Measurements from ENCODE around the gene SDR39U1.

The SDR39U1 gene

DNA sequence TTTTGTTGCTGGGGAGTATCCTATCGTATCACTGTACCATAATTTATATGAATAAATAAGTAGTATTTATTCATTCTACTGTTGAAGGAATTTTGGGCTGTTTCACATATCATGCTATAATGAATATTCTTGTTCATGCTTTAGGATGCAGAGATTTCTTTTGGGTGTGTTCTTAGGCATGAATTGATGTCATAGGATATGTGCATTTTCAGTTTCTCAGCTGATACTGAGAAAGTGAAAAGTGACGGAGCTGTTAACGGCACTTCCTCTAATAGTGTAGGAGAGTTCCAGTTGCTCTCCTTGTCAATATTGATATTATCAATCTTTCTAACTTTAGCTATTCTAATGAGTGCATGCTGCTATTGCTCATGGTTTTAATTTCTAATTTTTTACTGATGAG is 23.2 kb upstream of the SDR39U1 start:
- TF ChIP-seq, protein P1, sequence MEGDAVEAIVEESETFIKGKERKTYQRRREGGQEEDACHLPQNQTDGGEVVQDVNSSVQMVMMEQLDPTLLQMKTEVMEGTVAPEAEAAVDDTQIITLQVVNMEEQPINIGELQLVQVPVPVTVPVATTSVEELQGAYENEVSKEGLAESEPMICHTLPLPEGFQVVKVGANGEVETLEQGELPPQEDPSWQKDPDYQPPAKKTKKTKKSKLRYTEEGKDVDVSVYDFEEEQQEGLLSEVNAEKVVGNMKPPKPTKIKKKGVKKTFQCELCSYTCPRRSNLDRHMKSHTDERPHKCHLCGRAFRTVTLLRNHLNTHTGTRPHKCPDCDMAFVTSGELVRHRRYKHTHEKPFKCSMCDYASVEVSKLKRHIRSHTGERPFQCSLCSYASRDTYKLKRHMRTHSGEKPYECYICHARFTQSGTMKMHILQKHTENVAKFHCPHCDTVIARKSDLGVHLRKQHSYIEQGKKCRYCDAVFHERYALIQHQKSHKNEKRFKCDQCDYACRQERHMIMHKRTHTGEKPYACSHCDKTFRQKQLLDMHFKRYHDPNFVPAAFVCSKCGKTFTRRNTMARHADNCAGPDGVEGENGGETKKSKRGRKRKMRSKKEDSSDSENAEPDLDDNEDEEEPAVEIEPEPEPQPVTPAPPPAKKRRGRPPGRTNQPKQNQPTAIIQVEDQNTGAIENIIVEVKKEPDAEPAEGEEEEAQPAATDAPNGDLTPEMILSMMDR (IDR thresholded peaks at IDR 0.05; ENCODE audit: low read depth, low read length), result no peak
- H3K4me3 ChIP-seq (ENCODE audit: low read depth, low read length), result no peak overlapping the region

DNA sequence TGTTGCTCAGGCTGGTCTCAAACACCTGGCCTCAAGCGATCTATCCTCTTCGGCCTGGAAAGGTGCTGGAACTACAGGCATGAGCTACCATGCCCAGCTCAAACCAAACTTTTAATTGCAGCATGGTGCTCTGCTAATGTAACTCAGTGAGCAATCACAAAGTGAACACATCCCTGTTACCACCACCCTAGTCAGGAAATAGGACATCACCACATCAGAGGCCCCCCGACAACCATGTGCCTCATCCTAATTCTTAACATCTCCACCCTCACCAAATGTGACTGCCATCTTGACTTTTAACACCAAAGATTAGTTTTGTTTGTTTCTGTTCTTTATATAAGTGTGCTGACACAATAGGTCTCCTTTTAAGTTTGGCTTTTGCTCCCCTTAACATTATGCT is 22.8 kb upstream of the SDR39U1 start:
- no peak overlapping the region for H3K4me3 ChIP-seq (ENCODE audit: low read depth, low read length)
- TF ChIP-seq, protein P1 (IDR thresholded peaks at IDR 0.05; ENCODE audit: low read depth, low read length), result no peak

DNA sequence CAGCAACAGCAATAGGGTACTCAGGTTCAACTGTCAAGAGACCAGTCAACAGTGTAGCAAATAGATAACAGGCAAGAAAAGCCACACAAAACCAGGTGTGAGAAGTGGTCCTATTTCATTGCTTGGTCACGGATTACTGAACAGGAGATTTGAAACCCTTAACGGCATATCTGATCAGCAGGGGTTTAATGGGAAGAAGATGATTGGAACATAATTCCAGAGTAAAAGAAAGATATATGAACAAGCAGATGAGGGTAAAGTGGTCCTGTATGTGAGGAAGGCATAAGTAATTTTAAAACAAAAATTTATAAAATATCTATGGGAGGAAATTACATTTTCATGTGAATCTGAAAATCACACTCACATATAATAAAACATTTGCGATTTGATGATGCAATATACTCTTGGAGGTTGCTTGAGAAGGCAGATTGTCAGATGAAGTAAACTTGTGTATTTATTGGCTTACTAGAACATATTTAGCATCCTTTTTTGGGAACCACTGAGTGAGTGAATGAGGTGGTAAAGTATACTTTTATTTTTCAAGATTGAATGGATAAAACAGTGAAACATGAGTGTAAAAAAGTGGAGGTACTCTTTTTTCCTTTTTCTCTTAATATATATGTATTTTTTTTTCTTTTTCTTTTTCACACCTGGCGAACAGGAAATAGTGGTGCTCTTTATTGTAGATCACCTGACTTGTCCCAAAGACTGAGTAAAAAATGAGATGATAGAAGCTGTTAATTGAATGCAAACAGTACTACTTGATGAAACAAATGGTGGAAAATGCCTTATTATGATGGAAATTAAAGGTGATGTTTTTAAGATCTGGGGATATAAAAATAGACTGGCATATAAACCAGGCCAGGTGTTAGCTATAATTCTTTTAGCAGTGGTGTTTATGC is 21.6 kb upstream of the SDR39U1 start:
- H3K4me3 ChIP-seq (ENCODE audit: low read depth, low read length), result no peak overlapping the region
- TF ChIP-seq, protein P1 (IDR thresholded peaks at IDR 0.05; ENCODE audit: low read depth, low read length), result no peak

DNA sequence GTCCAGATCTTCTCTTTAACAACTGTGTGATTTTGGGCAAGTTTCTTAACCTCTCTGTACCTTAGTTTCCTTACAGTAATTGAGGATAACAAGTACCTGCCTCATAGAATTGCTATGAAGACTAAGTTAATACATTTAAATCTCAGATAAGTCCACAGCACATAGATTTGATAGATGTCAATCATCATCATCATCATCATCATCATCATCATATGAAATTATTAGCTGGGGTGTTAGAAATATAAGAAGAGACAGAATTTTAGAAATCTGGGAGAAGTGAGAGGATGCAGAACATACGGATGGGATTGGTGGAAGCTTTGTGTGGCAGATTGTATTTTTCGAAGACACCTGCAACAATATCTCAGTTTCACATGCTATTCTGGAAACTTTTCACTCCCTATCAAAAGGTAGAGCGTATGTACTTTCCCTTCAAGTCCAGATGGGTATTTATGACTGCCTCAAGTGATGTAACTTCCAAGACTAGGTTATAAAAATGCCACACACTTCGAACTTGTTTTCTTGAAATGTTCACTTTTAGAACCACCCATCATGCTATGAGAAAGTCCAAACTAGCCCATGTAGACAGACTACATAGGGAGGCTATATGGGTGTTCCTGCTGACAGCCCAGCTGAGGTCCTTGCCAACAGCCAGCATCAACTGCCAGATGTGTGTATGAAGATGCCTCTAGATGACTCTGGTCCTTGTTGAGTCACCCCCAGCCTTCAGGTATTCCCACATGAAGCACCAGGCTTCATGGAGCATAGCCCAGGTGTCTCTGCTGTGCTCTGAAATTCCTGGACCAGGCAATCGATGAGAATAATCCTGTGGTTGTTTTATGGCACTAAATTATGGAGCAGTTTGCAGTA is 20.7 kb upstream of the SDR39U1 start:
- TF ChIP-seq, protein P1 (IDR thresholded peaks at IDR 0.05; ENCODE audit: low read depth, low read length), result no peak
- H3K4me3 ChIP-seq (ENCODE audit: low read depth, low read length), result no peak overlapping the region

DNA sequence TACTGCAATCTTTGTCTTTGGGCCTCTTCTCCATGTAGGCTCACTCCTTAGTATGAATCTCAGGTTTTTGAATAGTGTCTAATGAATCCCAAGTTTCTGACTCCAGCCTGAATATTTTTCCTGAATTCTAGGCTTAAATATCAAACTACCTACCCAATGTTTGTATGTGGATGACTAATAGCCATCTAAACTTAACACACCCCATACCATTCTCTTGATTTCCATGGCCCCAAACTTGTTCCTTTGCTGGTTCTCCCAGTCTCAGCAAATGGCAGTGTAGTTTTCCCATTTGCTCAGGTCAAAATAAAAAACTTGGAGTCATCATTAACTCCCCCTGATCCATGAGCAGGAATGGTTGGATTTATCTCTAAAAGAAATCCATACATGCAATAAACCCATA is 18.8 kb upstream of the SDR39U1 start:
- no peak overlapping the region for H3K4me3 ChIP-seq (ENCODE audit: low read depth, low read length)
- TF ChIP-seq, protein P1 (IDR thresholded peaks at IDR 0.05; ENCODE audit: low read depth, low read length), result no peak

DNA sequence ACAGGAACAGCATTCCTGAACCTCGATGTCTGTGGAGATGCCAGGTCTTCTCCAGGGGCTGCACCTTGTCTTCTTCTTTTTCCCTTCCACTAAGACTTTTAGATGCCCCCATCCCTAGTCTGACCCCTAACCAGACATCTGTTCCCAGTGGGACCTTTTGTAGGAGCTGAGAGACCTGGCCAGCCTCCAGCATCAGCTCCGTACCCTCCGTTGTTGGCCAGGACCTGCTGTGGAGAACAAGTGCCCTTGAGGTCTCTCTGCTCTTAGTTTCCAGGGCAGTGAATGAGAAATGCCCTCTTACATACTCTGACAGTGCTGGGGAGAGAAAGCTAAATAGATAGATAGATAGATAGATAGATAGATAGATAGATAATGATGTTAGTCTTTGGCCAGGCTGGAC is 16.8 kb upstream of the SDR39U1 start:
- TF ChIP-seq, protein P1 (IDR thresholded peaks at IDR 0.05; ENCODE audit: low read depth, low read length), result no peak
- no peak overlapping the region for H3K4me3 ChIP-seq (ENCODE audit: low read depth, low read length)

DNA sequence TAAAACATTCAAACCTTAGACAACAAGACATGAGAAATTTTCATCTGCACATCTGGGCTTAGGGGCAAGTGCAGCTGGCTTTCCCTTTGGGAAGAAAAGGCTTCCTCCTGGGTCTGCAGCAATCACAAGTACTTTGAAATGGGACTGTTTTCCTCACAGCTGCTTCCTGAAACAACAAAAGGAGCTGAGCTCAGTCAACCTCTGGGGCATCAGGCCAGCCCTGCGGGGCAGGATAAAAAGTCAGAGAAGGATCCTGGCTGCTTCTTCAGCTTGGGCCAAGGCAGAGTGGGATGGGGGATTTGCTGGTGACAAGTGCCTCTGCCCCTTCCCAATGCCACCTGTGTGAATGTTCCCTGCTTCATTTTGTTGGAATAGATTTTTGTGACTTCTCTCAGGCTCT is 16.2 kb upstream of the SDR39U1 start:
- H3K4me3 ChIP-seq (ENCODE audit: low read depth, low read length), result no peak overlapping the region
- TF ChIP-seq, protein P1 (IDR thresholded peaks at IDR 0.05; ENCODE audit: low read depth, low read length), result no peak

Data from WI38 (cell line).